Measurements from ENCODE around the gene RNF11.

Gene RNF11

GRCh38 chr1:51320967-51321923 lies 85.2 kb downstream of the RNF11 start:
- DNase-seq = no peak

GRCh38 chr1:51321924-51322280 lies 85.8 kb downstream of the RNF11 start:
- no peak for DNase-seq

- no peak for DNase-seq
Observed at GRCh38 chr1:51322417-51323101, 86.5 kb downstream of the RNF11 start.

Data from NCI-H1694 (cell line).